ENCODE measurements around the gene ZNF124.
A peak's percentile ranks its signal among the peaks of the same experiment; 100 is the strongest.
"Not testable (repeated sequence)": the region's sequence is repeated elsewhere in the genome, so short reads cannot be mapped to it uniquely, and the experiment has no call there.

Gene ZNF124

GRCh38 chr1:247171875-247172563 lies at the start of gene ZNF124:
TSS of gene ZNF124 (minus strand) at chr1:247172020. CDS start at chr1:247171877, 143 bp downstream.
- not testable (repeated sequence) for H3K4me1 Mint-ChIP-seq (ENCODE audit: low read depth); H3K27me3 Mint-ChIP-seq (ENCODE audit: low read depth); H3K4me3 Mint-ChIP-seq; H3K27ac Mint-ChIP-seq
- Mint-ChIP-seq H3K36me3 (ENCODE audit: low read depth) (peaks cover 19% of the 10 kb centered on the region), H3K9me3 (peaks cover 20% of the 10 kb centered on the region)

GRCh38 chr1:247220280-247220679 lies 48.5 kb upstream of the ZNF124 start:
- not testable (repeated sequence) for H3K4me3 Mint-ChIP-seq; H3K4me1 Mint-ChIP-seq (ENCODE audit: low read depth); H3K27me3 Mint-ChIP-seq (ENCODE audit: low read depth); H3K27ac Mint-ChIP-seq; H3K36me3 Mint-ChIP-seq (ENCODE audit: low read depth)
- peaks cover 33% of the 10 kb centered on the region for H3K9me3 Mint-ChIP-seq

GRCh38 chr1:247218121-247218651 lies 46.4 kb upstream of the ZNF124 start:
- H3K9me3 Mint-ChIP-seq = peaks cover 19% of the 10 kb centered on the region
- peaks cover 4% of the 10 kb centered on the region for H3K4me1 Mint-ChIP-seq (ENCODE audit: low read depth)
- H3K27ac Mint-ChIP-seq = no peak overlapping the region
- H3K36me3 Mint-ChIP-seq (ENCODE audit: low read depth) = no peaks in the 10 kb centered on the region
- peaks cover 15% of the 10 kb centered on the region for H3K27me3 Mint-ChIP-seq (ENCODE audit: low read depth)
- no peak overlapping the region for H3K4me3 Mint-ChIP-seq

GRCh38 chr1:247216261-247216660 lies 44.4 kb upstream of the ZNF124 start:
- H3K9me3 Mint-ChIP-seq = peaks cover 6% of the 10 kb centered on the region
- H3K36me3 Mint-ChIP-seq (ENCODE audit: low read depth) = no peaks in the 10 kb centered on the region
- H3K27ac Mint-ChIP-seq = no peak overlapping the region
- no peak overlapping the region for H3K4me3 Mint-ChIP-seq
- H3K4me1 Mint-ChIP-seq (ENCODE audit: low read depth) = peaks cover 12% of the 10 kb centered on the region
- peaks cover 15% of the 10 kb centered on the region for H3K27me3 Mint-ChIP-seq (ENCODE audit: low read depth)

- Mint-ChIP-seq H3K4me1 (ENCODE audit: low read depth) (peaks cover 31% of the 10 kb centered on the region), H3K27me3 (ENCODE audit: low read depth) (peaks cover 15% of the 10 kb centered on the region), H3K9me3 (peaks cover 1% of the 10 kb centered on the region), H3K36me3 (ENCODE audit: low read depth) (peaks cover 16% of the 10 kb centered on the region), H3K4me3 (no peak overlapping the region), H3K27ac (no peak overlapping the region)
Measured at GRCh38 chr1:247212627-247213617, 41.1 kb upstream of the ZNF124 start.

- Mint-ChIP-seq H3K27me3 (ENCODE audit: low read depth) (peaks cover 15% of the 10 kb centered on the region), H3K4me1 (ENCODE audit: low read depth) (peaks cover 37% of the 10 kb centered on the region), H3K4me3 (peak overlapping the region; percentile 9), H3K27ac (no peak overlapping the region), H3K36me3 (ENCODE audit: low read depth) (peaks cover 25% of the 10 kb centered on the region), H3K9me3 (peaks cover 9% of the 10 kb centered on the region)
Measured at GRCh38 chr1:247212012-247212411, 40.2 kb upstream of the ZNF124 start.

GRCh38 chr1:247211339-247211738 lies 39.5 kb upstream of the ZNF124 start:
- H3K4me3 Mint-ChIP-seq = peak overlapping the region; percentile 37
- peaks cover 30% of the 10 kb centered on the region for H3K36me3 Mint-ChIP-seq (ENCODE audit: low read depth)
- no peak overlapping the region for H3K27ac Mint-ChIP-seq
- peaks cover 37% of the 10 kb centered on the region for H3K4me1 Mint-ChIP-seq (ENCODE audit: low read depth)
- H3K27me3 Mint-ChIP-seq (ENCODE audit: low read depth) = peaks cover 10% of the 10 kb centered on the region
- H3K9me3 Mint-ChIP-seq = peaks cover 12% of the 10 kb centered on the region

GRCh38 chr1:247210376-247211117 lies 38.7 kb upstream of the ZNF124 start:
- Mint-ChIP-seq H3K27me3 (ENCODE audit: low read depth) (peaks cover 5% of the 10 kb centered on the region), H3K9me3 (peaks cover 20% of the 10 kb centered on the region), H3K27ac (peak overlapping the region; percentile 94), H3K36me3 (ENCODE audit: low read depth) (peaks cover 38% of the 10 kb centered on the region), H3K4me3 (peak overlapping the region; percentile 92), H3K4me1 (ENCODE audit: low read depth) (peaks cover 42% of the 10 kb centered on the region)

GRCh38 chr1:247210062-247210375 lies 38.2 kb upstream of the ZNF124 start:
- peaks cover 3% of the 10 kb centered on the region for H3K27me3 Mint-ChIP-seq (ENCODE audit: low read depth)
- peaks cover 39% of the 10 kb centered on the region for H3K36me3 Mint-ChIP-seq (ENCODE audit: low read depth)
- H3K4me3 Mint-ChIP-seq = peak overlapping the region; percentile 92
- H3K27ac Mint-ChIP-seq = peak overlapping the region; percentile 88
- H3K9me3 Mint-ChIP-seq = peaks cover 20% of the 10 kb centered on the region
- peaks cover 43% of the 10 kb centered on the region for H3K4me1 Mint-ChIP-seq (ENCODE audit: low read depth)

GRCh38 chr1:247209396-247209795 lies 37.6 kb upstream of the ZNF124 start:
- Mint-ChIP-seq H3K4me1 (ENCODE audit: low read depth) (peaks cover 43% of the 10 kb centered on the region), H3K9me3 (peaks cover 20% of the 10 kb centered on the region), H3K4me3 (peak overlapping the region; percentile 92), H3K27ac (peak overlapping the region; percentile 57), H3K36me3 (ENCODE audit: low read depth) (peaks cover 41% of the 10 kb centered on the region), H3K27me3 (ENCODE audit: low read depth) (no peaks in the 10 kb centered on the region)

GRCh38 chr1:247204177-247204647 lies 32.4 kb upstream of the ZNF124 start:
- Mint-ChIP-seq H3K27ac (no peak overlapping the region), H3K27me3 (ENCODE audit: low read depth) (no peaks in the 10 kb centered on the region), H3K4me1 (ENCODE audit: low read depth) (peaks cover 21% of the 10 kb centered on the region), H3K36me3 (ENCODE audit: low read depth) (peaks cover 86% of the 10 kb centered on the region), H3K9me3 (peaks cover 47% of the 10 kb centered on the region), H3K4me3 (no peak overlapping the region)

- H3K4me3 Mint-ChIP-seq = no peak overlapping the region
- H3K9me3 Mint-ChIP-seq = peaks cover 71% of the 10 kb centered on the region
- no peaks in the 10 kb centered on the region for H3K27me3 Mint-ChIP-seq (ENCODE audit: low read depth)
- H3K36me3 Mint-ChIP-seq (ENCODE audit: low read depth) = peaks cover 91% of the 10 kb centered on the region
- H3K27ac Mint-ChIP-seq = no peak overlapping the region
- peaks cover 1% of the 10 kb centered on the region for H3K4me1 Mint-ChIP-seq (ENCODE audit: low read depth)
Measured at GRCh38 chr1:247198781-247199180, 27.0 kb upstream of the ZNF124 start.

GRCh38 chr1:247193958-247194357 lies 22.1 kb upstream of the ZNF124 start:
- Mint-ChIP-seq H3K27me3 (ENCODE audit: low read depth) (no peaks in the 10 kb centered on the region), H3K9me3 (peaks cover 84% of the 10 kb centered on the region), H3K4me1 (ENCODE audit: low read depth) (peaks cover 1% of the 10 kb centered on the region), H3K27ac (no peak overlapping the region), H3K4me3 (no peak overlapping the region), H3K36me3 (ENCODE audit: low read depth) (peaks cover 84% of the 10 kb centered on the region)

All from T-helper 1 cell treated with Interleukin-12 subunit alpha and Interleukin-12 subunit beta and Interleukin-4 antibody, amounts not matched to agents 30 μg/mL and 1 μg/mL, for 36 hours (primary cell).